HG03442 (cell line): Measurements from ENCODE around the gene QSOX2.
"Not testable (repeated sequence)": the region's sequence is repeated elsewhere in the genome, so short reads cannot be mapped to it uniquely, and the experiment has no call there.

Experiments used
- ATAC-seq: cut with Tn5 transposase; IDR thresholded peaks from one replicate; pipeline ENCODE4 v1.9.1; 2021; ENCODE audit warnings: mild to moderate bottlenecking, moderate library complexity; ENCODE audit not compliant: unreplicated experiment

QSOX2 gene

GRCh38 chr9:136237486-136238341, 7.9 kb downstream of the QSOX2 start:
- no peak for ATAC-seq

GRCh38 chr9:136236471-136237410, 8.9 kb downstream of the QSOX2 start:
- not testable (repeated sequence) for ATAC-seq

- no peak for ATAC-seq
Measured at GRCh38 chr9:136235709-136236455, 9.7 kb downstream of the QSOX2 start.

GRCh38 chr9:136235171-136235570, 10.4 kb downstream of the QSOX2 start:
- no peak for ATAC-seq

- no peak for ATAC-seq
Measured at GRCh38 chr9:136234597-136234996, 11.0 kb downstream of the QSOX2 start.

- ATAC-seq: no peak
Measured at GRCh38 chr9:136233868-136234267, 11.7 kb downstream of the QSOX2 start.

- ATAC-seq: no peak
Measured at GRCh38 chr9:136233411-136233810, 12.2 kb downstream of the QSOX2 start.

- no peak for ATAC-seq
Measured at GRCh38 chr9:136232969-136233368, 12.6 kb downstream of the QSOX2 start.

- ATAC-seq: no peak
Measured at GRCh38 chr9:136231478-136232297, 13.9 kb downstream of the QSOX2 start.

- no peak for ATAC-seq
Measured at GRCh38 chr9:136230773-136231172, 14.8 kb downstream of the QSOX2 start.

- ATAC-seq: no peak
Measured at GRCh38 chr9:136230365-136230764, 15.2 kb downstream of the QSOX2 start.

GRCh38 chr9:136229096-136230065, 16.2 kb downstream of the QSOX2 start:
- ATAC-seq: no peak

GRCh38 chr9:136228107-136228875, 17.3 kb downstream of the QSOX2 start:
- no peak for ATAC-seq

GRCh38 chr9:136226680-136227407, 18.8 kb downstream of the QSOX2 start:
- no peak for ATAC-seq

- peak; percentile 57 for ATAC-seq
Measured at GRCh38 chr9:136225748-136226679, 19.6 kb downstream of the QSOX2 start.

- ATAC-seq: peak; percentile 41
Measured at GRCh38 chr9:136225366-136225747, 20.3 kb downstream of the QSOX2 start.
